Right lobe of liver (tissue), 6 donors: ENCODE data around the gene LRRC40. TPM values are rescaled to one million over a fixed set of nuclear protein-coding genes. Genes with fewer than 3 reads are reported as not detected.

Experiments used
- ATAC-seq, 4 donors: fragments of 200-7000 bp; cut with Tn5 transposase; one replicate each; pipeline ENCODE4 v1.9.1; 2020; ENCODE audit warnings: mild to moderate bottlenecking in 4 of 4, moderate library complexity in 4 of 4
- DNase-seq, 3 donors: peaks; one replicate each; pipeline ENCODE4 v3.0.0-alpha.2; 2020
- H3K27ac ChIP-seq, 3 donors: fragments of 200-600 bp; one replicate each; pipeline ENCODE4 v1.8.0; 2022
- H3K27me3 ChIP-seq, 2 donors: fragments of 200-600 bp; one replicate each; pipeline ENCODE4 v1.8.0; 2022
- H3K36me3 ChIP-seq, 4 donors: fragments of 200-600 bp; sonication (generic) in 1 of 4; one replicate each; pipeline versions ENCODE4 v1.5.1 to v1.8.0; 2017 to 2022; ENCODE audit warnings: control low read depth in 1 of 4
- H3K4me1 ChIP-seq, 4 donors: fragments of 200-600 bp; sonication (generic) in 1 of 4; one replicate each; pipeline versions ENCODE4 v1.5.1 to v1.8.0; 2017 to 2022; ENCODE audit warnings: control low read depth in 1 of 4
- H3K4me3 ChIP-seq, 3 donors: fragments of 200-600 bp; one replicate each; pipeline ENCODE4 v1.8.0; 2022
- H3K9me3 ChIP-seq, 4 donors: fragments of 200-600 bp; sonication (generic) in 1 of 4; one replicate each; pipeline versions ENCODE4 v1.5.1 to v1.8.0; 2017 to 2022; ENCODE audit warnings: control low read depth in 1 of 4
- POLR2A ChIP-seq: fragments of 450-650 bp; IDR thresholded peaks from one replicate; pipeline ENCODE4 v1.6.1; 2017; ENCODE audit warnings: antibody characterized with exemption, mild to moderate bottlenecking
- whole genome bisulfite sequencing: methylation state at CpG from one replicate; pipeline ENCODE4 v1.1.6; 2018; ENCODE audit warnings: low coverage, low lambda C conversion rate; ENCODE audit not compliant: insufficient coverage; ENCODE audit errors: missing lambda C conversion rate; 5-methylcytosine and 5-hydroxymethylcytosine counted together
- intact Hi-C, 2 donors: fragments of 100-400 bp; cut with DNase I; formaldehyde crosslinking; loops; one replicate each; pipeline versions ENCODE4 v1.11.2 to v1.14.1; 2022
- total RNA-seq, 6 experiments: library from RNA; depleted of rRNA in 2 of 6; stranded (reverse); fragments of >200 nt in 2 of 6; fragmentation: NEBNext Ultra II Directional in 3 of 6; extraction: Animal tissue kit (Norgen Biotek cat#: 25700) in 3 of 6; gene quantifications; one replicate each; pipeline versions ENCODE4 v1.1.0 to v1.2.4, GENCODE V29; 2016 to 2023
- TF ChIP-seq, protein P1 (sequence below), 4 donors: fragments of 200-600 bp in 3 of 4; fragments of 450-650 bp in 1 of 4; IDR thresholded peaks; one replicate each; pipeline versions ENCODE4 v1.5.1 to v1.8.0; 2016 to 2022; ENCODE audit warnings: antibody characterized with exemption in 4 of 4, mild to moderate bottlenecking in 2 of 4
- donor health status: DM: no; HTN: yes; CAD: no.
- donor health status: DM: no; HTN: no; CAD: no.
- donor health status: DM: no; HTN: no; CAD: no.
- donor health status: DM: no; HTN: yes; CAD: no.
- donor health status: DM: no; HTN: yes; CAD: no.

Gene LRRC40
- total RNA-seq, 6 experiments from 2014 or later, result 8.9 to 15.3 (median 9.9) TPM

DNA sequence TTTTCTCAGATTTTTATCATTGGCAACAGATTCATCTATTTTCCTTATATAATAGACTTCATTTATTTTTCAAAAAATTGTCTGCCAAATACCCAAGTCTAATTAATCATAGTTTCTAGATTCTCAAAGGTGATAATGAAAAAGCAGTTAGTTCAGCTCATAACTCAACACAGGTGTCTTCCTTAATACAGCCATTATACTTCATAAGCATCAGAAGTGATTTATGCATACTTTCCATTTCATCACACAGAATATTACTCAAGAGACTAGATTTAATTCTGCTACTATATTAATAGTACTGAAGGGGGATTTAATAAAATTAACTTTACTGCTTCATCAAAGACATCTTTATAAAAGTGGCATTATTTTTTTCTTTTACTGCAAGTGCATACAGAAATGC lies 34.6 kb upstream of the LRRC40 start:
- no peak for DNase-seq
- peaks cover 0 to 100% (median 53%) of the 10 kb centered on the region in 4 donors for H3K36me3 ChIP-seq
- no peaks in the 10 kb centered on the region for H3K9me3 ChIP-seq
- no peaks in the 10 kb centered on the region for H3K27me3 ChIP-seq
- no peak for TF ChIP-seq POLR2A
- TF ChIP-seq, protein P1, sequence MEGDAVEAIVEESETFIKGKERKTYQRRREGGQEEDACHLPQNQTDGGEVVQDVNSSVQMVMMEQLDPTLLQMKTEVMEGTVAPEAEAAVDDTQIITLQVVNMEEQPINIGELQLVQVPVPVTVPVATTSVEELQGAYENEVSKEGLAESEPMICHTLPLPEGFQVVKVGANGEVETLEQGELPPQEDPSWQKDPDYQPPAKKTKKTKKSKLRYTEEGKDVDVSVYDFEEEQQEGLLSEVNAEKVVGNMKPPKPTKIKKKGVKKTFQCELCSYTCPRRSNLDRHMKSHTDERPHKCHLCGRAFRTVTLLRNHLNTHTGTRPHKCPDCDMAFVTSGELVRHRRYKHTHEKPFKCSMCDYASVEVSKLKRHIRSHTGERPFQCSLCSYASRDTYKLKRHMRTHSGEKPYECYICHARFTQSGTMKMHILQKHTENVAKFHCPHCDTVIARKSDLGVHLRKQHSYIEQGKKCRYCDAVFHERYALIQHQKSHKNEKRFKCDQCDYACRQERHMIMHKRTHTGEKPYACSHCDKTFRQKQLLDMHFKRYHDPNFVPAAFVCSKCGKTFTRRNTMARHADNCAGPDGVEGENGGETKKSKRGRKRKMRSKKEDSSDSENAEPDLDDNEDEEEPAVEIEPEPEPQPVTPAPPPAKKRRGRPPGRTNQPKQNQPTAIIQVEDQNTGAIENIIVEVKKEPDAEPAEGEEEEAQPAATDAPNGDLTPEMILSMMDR (IDR thresholded peaks at IDR 0.05), result no peak
- no peak overlapping the region for H3K27ac ChIP-seq
- intact Hi-C loops, result no loop called here
- no peak overlapping the region for H3K4me3 ChIP-seq
- no peak for ATAC-seq
- H3K4me1 ChIP-seq, result no peaks in the 10 kb centered on the region

DNA sequence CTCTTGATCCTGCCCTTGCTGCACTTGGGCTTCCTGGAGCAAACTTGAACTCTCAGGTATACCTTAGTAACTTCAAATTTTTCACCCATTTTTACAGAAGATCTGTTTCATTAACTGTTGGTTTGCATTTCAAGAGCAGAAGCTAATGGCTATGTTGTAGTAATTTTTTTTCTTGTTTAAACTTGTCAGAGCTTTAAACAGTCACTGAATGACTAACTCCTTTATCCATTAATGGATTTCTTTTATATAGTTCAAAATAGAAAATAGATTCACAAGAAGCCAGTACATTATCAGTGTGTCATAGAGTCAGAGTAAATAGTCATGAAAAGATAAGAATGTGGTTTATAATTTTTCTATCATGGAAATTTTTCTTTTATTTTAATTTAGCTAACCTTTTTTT lies 29.4 kb upstream of the LRRC40 start:
- ATAC-seq, result no peak
- H3K4me3 ChIP-seq, result no peak overlapping the region
- intact Hi-C loops, result no loop called here
- peaks cover 0 to 100% (median 48%) of the 10 kb centered on the region in 4 donors for H3K36me3 ChIP-seq
- H3K9me3 ChIP-seq, result no peaks in the 10 kb centered on the region
- TF ChIP-seq, protein P1 (IDR thresholded peaks at IDR 0.05), result no peak
- no peak for TF ChIP-seq POLR2A
- no peak for DNase-seq
- H3K4me1 ChIP-seq, result no peaks in the 10 kb centered on the region
- H3K27me3 ChIP-seq, result no peaks in the 10 kb centered on the region
- H3K27ac ChIP-seq, result no peak overlapping the region

DNA sequence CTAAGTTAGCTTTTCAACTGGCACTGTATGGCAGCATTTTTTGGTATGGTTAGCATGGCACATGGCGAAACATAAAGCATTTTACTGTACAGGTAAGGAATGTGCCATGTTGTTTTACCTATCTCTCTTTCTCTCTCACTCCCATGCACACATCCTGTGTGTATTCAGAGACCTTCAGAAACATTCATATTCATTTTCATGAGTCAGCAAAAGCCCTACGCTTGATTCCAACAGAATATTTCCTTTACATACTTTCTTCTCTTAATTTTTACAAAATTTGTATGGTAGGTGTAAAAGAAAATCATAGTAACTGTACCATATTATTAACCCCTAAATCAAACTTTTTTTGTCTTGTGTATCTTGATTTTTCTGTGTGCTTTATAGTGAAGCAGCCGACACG lies 26.1 kb upstream of the LRRC40 start:
- TF ChIP-seq, protein P1 (IDR thresholded peaks at IDR 0.05), result no peak
- TF ChIP-seq POLR2A, result no peak
- DNase-seq (no peak), ATAC-seq (no peak)
- H3K27me3 ChIP-seq, result no peaks in the 10 kb centered on the region
- H3K4me3 ChIP-seq, result no peak overlapping the region
- no peaks in the 10 kb centered on the region for H3K4me1 ChIP-seq
- no peaks in the 10 kb centered on the region for H3K9me3 ChIP-seq
- H3K27ac ChIP-seq, result no peak overlapping the region
- WGBS, result 89% methylated on average over 4 of the region's 4 CpGs
- H3K36me3 ChIP-seq, result peaks cover 0 to 83% (median 39%) of the 10 kb centered on the region in 4 donors
- intact Hi-C loops, result no loop called here

DNA sequence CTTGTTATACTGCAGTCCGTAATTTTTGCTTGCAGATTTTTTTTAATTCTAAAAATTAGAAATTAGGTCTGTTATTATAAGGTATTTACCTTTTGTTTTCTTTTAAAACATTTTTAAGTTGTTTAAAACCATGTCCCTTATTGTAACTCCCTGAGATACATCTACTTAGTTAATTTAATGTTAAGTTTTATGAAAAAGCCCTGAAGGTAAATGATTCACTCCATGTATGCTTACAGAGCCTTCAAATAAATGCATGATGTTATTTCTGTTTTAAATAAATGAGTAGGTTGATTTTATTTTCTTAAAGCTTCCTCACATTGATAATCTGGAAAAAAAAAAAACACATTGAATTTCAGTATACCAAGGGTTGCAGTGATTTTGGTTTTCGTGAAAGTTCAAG lies 23.3 kb upstream of the LRRC40 start:
- ATAC-seq (no peak), DNase-seq (no peak)
- 86% methylated on average over 2 of the region's 2 CpGs for WGBS
- Histone ChIP-seq H3K4me3 (no peak overlapping the region), H3K9me3 (no peaks in the 10 kb centered on the region), H3K4me1 (no peaks in the 10 kb centered on the region), H3K27me3 (no peaks in the 10 kb centered on the region), H3K36me3 (peaks cover 0 to 64% (median 24%) of the 10 kb centered on the region in 4 donors), H3K27ac (no peak overlapping the region)
- TF ChIP-seq, protein P1 (IDR thresholded peaks at IDR 0.05), result no peak
- TF ChIP-seq POLR2A, result no peak
- intact Hi-C loops, result no loop called here

DNA sequence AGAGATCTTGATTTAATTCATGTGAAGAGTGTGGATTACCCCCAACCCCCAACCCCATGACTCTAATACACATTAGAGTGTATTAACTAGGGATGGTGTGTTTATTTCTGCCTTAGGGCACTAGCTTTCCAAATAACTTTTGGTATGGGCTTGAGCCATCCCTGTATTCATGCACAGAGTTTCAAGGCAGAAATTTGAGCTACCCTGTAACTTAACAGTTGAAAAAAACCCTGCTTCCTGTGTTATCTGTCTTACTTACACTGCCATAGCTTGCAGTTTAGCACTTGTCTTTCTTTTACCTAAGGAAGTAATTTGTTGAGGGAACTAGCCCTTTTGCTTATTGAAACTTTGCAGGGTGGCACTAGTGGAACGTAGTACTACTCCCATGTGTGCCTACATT lies 22.1 kb upstream of the LRRC40 start:
- TF ChIP-seq, protein P1 (IDR thresholded peaks at IDR 0.05), result no peak
- no peak for TF ChIP-seq POLR2A
- Histone ChIP-seq H3K4me3 (no peak overlapping the region), H3K27me3 (no peaks in the 10 kb centered on the region), H3K9me3 (no peaks in the 10 kb centered on the region), H3K4me1 (peaks cover 0 to 8% (median 3%) of the 10 kb centered on the region in 4 donors), H3K36me3 (peaks cover 0 to 59% (median 19%) of the 10 kb centered on the region in 4 donors), H3K27ac (no peak overlapping the region)
- DNase-seq (no peak), ATAC-seq (no peak)
- intact Hi-C loops, result no loop called here
- WGBS, result 46% methylated on average over 1 of the region's 1 CpG
